Peyer's patch (tissue), 4 donors: ENCODE measurements around the gene CHST8.

ENCODE experiments used
- CTCF ChIP-seq, 6 experiments: fragments of 450-650 bp in 4 of 6; fragments of 200-600 bp in 2 of 6; sonication (generic) in 1 of 6; IDR thresholded peaks; one replicate each; pipeline ENCODE4 v1.5.1; 2017 to 2019; ENCODE audit warnings: antibody characterized with exemption in 6 of 6, mild to moderate bottlenecking in 3 of 6, moderate library complexity in 1 of 6
- POLR2A ChIP-seq, 2 donors: fragments of 450-650 bp; IDR thresholded peaks; one replicate each; pipeline ENCODE4 v1.5.1; 2017; ENCODE audit warnings: antibody characterized with exemption in 2 of 2, mild to moderate bottlenecking in 2 of 2, moderate library complexity in 2 of 2

GRCh38 chr19:33815380-33816340 lies 193.9 kb downstream of the CHST8 start:
- TF ChIP-seq CTCF (IDR thresholded peaks at IDR 0.05) (no peak), POLR2A (IDR thresholded peaks at IDR 0.05) (no peak)
